GM21360 (cell line): ENCODE measurements around the gene MEF2A.
"Not testable (repeated sequence)": the region's sequence is repeated elsewhere in the genome, so short reads cannot be mapped to it uniquely, and the experiment has no call there.

ENCODE experiments used
- ATAC-seq: cut with Tn5 transposase; IDR thresholded peaks from one replicate; pipeline ENCODE4 v1.9.1; 2021; ENCODE audit warnings: mild to moderate bottlenecking, moderate library complexity; ENCODE audit not compliant: unreplicated experiment

Gene MEF2A

DNA sequence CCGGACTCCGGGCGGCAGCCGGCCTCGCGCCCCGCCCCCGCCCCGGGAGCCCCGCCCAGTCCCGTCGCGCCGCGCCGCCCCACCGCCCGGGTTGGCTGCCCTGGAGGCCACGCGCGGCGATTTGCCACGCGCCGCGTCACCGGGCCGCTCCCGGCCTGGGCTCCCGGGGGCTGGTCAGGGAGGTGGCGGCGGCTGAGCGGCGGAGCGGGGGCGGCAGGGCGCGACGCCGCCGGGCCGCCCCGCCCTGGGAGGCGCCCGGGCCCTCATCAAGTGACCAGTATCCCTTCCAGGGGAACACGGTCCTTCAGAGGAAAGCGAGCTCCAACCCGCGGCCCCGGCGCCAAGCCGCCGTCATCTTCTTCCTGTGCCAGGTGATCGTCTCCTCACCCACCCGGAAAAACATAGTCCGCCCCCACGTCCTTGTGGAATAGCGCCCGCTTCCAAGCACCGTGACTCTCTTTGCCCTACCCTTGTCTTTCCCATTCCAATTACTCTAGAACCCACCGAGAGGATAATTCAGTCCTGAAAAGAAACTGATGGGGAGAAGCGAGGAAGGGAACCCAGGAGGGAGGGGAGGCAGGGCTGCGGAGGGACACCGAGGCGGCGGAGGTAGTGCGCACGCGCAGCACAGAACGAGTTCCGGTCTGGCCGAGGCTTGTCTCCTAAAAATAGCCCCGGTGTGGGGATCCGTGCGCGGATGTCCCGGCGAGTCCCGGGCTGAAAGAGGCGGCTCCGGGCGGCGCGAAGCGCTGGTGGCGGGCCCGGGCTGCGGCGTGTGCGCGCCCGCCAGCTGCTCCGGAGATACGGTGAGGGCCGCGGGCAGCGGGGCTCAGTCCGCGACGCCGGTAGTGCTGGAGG is at the start of gene MEF2A:
Gene MEF2A (plus strand): TSS at position 686 of the 858 bp plus-strand sequence. CDS start 67,136 bp downstream, outside the sequence.
- peak; percentile 39 for ATAC-seq

DNA sequence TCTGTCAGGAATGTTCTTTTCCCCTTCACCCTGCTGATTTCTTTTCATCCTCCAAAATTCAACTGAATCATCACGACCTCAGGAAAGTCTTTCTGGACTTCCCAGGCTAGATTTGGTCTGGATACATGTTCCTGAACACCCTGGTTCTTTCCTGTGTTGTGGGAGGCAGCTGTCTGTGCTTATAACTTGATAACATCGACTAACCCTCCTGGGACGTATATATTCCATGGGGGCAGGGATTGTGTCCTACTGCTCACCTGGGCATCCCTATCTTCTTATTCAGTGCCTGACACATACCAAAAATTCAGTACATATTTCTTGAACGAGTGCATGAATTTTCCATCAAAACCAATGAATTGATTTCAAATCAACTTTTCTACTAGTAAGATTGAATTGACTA is 47.6 kb upstream of the MEF2A start:
- ATAC-seq = no peak

DNA sequence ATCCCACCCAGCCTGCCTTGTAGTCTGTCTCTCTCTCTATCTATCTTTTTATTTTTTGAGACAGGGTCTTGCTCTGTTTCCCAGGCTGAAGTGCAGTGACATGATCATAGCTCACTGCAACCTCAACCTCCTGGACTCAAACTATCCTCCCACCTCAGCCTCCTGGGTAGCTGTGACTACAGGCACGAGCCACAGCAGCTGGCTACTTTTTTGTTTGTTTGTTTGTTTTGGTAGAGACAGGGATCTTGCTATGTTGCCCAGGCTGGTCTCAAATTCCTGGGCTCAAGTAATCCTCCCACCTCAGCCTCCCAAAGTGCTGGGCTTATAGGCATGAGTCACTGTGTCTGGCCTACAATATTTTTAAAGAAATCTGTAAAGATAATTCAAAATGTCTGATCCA is 46.4 kb upstream of the MEF2A start:
- ATAC-seq = not testable (repeated sequence)

DNA sequence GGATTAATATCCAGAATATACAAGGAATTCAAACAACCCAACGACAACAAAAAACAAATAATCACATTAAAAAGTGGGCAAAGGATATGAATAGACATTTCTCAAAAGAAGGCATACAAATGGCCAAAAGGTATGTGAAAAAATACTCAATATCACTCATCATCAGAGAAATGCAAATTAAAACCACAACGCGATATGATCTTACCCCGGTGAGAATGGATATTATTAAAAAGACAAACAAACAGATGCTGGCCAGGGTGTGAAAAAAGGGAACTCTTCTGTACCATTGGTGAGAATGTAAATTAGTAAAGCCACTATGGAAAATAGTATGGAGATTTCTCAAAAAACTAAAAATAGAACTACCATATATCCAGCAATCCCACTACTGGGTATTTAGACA is 43.5 kb upstream of the MEF2A start:
- no peak for ATAC-seq

DNA sequence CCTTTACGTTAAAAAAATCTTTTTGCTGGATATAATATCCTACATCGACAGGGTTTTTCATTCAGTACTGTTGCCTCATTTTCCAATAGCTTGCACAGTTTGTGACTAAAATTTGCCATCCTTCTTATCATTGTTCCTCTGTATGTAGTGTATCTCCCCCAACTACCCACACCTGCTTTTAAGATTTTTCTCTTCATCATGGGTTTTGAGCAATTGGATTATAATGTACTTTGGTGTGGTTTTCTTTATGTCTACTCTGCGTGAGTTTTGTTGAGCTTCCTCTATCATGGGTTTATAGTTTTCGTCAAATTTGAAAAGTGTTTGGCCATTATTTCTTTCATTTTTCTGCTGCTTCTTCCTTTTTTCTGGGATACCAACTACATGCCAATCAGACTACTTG is 39.6 kb upstream of the MEF2A start:
- no peak for ATAC-seq

DNA sequence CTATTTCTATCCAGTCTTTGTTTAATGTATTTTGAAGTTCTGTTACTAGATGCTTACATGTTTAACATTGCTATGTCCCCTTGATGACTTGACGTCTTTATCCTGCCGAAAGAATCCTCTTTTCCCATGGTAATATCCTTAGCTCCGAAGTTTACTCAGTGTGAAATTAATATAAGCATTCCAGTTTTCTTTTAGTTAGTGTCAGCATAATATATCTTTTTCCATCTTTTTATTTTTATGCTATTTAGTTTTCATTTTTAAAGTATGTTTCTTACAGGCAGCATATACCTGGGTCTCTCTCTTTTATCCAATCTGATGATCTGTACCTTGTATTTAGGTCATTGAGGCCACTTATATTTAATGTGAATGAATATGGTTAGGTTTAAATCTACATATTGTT is 39.1 kb upstream of the MEF2A start:
- ATAC-seq = no peak

DNA sequence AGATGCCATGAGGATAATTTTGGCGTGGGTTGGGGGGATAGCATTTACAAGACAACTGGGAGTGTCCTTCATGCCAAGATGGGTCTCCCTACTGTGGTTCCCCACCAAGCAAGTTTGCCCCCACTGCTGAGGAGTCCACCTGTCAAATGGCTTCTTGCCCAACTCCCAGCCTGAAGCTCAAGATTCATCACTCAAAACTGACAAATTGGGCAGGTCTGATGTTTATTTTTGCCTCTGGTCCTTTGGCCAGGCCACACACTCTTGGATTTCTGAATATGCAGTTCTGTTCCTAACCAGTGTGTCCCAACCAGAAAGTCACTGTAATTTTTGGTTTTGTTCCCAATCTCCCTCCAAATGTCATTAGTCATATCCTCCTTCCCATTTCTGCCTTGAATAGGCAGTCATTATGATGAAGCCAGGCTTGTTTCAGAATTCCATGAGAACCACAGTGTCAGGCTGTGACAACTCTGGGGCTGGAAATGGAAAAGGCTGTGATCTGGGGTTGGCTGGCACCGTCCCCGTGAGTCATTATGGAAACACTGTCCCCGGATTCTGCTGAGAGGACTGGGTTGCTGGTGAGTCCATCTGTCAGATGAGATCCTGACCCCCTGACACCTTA is 29.3 kb upstream of the MEF2A start:
- ATAC-seq = no peak

DNA sequence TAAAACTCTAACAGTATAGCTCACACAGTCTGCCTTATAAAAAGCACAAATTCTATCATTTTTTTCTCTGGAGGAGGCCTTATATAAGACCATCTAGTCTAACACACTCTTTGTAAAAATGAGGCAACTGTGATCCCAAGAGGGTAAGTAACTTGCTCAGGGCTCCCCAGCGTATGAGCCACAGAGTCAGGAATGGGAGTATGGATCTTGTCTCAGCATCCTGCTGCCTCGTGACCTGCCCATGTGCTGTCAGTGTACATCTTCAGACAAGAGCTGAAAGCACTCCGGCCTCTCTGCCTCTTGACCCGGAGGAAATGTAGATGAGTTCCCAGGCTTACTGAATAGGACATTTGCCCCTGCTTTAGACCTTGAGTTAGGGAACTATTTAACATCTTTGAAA is 28.4 kb upstream of the MEF2A start:
- no peak for ATAC-seq

DNA sequence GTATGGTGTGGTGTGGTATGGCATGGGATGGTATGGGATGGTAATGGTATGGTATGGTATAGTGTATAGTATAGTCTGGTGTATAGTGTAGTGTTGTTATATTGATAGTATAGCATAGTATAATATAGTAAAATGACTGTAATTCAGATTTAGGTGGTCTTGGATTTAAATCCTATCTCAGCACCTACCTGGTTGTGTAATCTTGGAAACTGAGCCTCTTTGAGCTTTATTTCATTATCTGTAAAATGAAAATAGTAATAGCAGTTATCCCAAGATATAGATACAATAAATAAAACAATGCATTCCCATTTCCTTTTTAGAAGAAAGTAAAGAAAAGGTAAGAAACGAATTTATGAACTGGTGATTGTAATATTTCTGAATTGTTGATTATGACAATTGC is 27.5 kb upstream of the MEF2A start:
- no peak for ATAC-seq

DNA sequence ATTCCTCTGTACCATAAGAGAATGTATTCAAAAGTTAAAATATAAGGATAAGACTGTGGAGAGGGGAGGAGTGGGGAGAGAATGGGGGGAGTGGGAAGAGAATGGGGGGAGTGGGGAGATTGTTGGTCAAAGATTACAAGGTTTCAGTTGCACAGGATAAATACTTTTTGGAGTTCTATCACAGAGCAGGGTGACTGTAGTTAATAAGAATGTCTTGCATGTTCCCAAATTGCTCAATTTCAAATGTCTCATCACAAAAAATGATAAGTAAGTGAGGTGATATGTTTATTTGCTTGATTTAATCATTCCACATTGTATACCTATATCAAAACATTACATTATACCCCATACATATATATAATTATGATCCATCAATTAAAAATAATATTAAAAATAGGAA is 23.0 kb upstream of the MEF2A start:
- no peak for ATAC-seq

DNA sequence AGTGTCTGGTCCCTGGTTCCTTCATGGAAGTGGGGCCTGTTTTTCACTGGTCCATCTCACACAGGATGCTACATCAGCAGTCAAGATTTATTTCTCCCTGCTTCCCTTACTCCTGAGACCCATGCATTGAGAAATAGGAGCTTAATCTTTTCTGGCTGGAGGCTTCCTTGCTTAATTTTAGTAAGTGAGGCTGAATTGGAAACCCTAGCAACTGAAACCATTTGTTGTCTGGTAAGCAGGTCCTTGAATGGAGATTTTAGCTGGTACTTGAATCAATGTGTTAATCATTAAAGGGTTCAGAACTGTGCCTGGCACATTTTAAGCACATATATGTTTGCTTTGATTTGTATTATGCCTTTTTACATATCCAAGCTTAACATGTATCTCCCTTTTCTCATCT is 20.2 kb upstream of the MEF2A start:
- no peak for ATAC-seq

DNA sequence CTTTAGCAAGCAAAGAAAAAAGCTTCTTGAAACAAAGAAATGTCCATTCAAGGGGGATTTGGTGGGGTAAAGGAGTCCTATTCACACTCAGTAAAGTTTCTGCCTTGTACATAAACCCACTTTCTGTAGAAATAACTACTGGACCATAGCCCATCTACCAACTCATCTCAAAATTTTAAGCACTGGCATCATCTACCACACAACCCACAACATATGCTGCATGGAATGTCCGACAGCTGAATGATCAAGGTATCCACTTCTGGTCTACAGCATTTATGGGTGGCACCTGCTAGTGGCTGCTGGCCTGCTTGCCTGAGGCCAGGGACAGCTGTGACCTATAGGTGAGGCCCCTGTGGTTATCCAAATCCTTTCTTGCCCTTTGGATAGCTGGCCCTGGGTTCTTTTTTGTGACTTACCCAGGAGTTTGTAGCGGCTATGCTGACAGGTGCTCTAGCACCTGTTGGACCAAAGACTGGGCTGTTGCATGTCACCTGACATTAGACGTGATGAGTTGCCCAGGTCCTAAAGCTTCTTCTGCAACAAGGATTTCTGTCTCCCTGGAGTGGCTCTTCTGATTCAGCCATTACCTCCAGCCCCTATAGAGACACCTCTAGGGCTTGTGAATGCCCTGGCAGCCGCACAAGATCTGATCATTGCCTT is 19.2 kb upstream of the MEF2A start:
- no peak for ATAC-seq

DNA sequence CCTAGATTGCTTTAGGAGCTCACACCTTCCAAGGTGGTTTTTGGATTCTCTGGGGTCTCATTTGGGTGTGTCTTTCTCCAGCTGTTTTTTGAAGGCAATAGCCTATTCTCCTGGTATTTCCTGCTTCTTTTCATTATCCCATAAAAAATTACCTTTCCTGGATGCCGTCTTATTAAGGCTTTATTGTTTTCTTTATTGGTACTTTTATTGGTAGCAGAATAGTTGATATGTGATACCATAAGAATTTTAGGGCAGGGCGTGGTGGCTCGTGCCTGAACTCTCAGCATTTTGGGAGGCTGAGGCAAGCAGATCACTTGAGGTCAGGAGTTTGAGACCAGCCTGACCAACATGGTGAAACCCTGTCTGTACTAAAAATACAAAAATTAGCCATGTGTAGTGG is 18.3 kb upstream of the MEF2A start:
- no peak for ATAC-seq

DNA sequence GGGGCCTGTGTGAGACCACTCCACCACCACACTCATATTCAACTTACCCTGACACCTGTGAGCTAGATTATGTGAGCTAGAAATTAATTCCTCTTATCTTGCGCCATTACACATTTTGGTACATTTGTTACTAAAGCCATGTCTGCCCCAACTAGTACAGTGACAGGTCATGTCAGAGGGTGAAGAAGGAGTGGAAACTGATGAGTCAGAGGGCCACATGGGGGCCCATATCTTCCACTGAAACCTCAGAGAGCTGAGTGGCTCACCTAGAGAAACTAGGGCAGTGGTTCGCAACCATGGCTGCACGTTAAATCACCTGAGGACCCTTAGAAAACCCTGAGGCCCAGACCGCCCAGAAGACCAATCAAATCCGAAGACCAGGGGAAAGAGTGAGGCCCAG is 15.7 kb upstream of the MEF2A start:
- ATAC-seq = no peak

DNA sequence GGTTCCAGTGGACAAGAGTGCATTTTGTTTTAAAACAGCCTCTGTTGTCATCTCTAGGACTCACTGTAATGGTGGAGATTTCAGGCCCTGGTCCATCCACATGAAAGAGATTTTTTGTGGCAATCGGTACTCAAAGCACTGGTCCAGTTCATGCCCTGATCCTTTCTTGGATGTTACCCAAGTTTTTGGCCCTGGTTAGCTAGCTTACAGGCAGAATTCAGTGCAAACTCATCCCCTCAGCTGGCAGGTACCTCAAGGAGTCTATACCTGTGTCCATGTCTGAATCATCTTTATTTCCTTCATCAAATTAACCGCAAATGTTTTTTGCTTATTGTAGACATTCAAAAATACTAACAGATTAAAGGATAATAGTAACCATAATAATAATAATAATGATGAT is 13.7 kb upstream of the MEF2A start:
- ATAC-seq = no peak

DNA sequence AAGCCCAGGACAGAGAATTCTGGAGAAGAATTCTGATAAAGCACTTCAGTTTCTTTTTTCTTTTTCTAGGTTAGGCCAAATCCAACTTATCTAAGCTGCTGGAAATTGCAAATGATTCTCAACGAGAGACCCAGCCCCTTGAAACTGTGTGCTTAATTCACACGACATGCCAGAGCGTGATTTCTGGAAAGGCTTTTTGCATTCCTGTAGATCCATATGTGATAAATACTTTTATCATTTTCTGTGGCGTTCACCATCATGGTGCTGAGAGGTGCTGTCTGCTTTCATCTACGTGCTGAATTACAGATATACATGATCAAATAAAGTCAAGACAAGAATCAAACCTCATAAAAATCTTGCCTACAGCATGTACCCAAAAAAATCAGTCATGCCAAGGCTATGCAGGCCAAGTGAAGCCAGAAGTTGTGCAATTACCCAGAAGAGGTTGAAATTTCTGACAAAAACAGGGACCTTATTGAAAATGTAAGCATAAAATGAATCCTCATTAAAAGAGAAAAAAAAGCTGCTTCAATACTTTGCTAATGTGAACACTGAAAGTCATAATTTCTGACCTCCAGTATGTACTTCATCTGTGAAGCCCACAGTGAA is 10.8 kb upstream of the MEF2A start:
- no peak for ATAC-seq

DNA sequence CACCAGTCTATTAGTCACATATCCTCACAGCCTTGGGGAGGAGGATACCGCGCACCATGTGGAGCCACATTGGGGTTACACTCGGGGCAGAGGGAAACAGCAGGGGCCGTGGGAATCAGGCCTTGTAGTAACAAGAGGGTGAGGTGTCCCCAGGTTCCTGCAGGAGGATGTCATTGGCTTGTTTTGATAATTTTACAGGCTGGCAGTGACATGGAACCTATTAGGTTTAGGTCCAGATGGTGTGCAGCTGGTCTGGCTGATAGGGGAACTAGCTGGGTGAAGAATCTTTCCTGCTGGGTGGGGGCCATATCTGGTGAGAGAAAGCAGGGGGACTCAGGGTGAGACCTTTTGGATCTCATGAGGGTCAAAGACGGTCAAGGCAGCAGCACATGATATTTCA is 9.8 kb upstream of the MEF2A start:
- ATAC-seq = no peak

DNA sequence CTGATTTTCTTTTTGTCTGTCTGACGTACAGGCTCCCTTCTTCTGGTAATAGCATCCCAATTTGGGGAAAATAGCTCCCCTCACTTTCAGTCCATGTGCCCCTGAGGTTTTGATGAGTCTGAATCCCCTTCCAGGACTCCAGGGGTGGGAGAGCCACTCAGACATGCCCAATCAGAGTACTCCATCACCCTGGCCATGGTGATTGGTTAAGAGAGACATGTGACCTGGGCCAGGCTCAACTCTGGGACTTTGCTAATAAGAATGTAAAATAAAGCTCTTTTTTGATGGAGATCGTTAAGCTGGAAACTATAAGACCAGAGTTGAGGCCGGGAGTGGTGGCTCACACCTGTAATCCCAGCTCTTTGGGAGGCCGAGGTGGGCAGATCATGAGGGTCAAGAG is 9.2 kb upstream of the MEF2A start:
- no peak for ATAC-seq

DNA sequence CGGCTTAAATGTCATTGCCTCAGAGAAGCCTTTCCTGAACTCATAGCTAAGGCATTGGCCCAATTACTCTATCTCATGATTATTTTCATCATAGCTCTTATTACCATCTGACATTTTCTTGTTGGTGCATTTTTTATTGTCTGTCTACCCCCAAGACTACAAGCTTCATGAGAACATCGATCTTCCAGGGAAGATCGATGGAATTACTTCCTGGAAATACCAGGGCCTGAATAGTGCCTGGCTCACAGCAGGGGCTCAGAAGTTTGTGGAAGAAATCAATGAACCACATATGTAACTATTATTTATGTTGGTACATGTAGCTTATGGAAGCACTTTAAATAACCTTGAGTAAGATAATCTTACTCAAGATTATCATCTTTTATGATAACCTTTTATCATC is 7.7 kb upstream of the MEF2A start:
- ATAC-seq = no peak

DNA sequence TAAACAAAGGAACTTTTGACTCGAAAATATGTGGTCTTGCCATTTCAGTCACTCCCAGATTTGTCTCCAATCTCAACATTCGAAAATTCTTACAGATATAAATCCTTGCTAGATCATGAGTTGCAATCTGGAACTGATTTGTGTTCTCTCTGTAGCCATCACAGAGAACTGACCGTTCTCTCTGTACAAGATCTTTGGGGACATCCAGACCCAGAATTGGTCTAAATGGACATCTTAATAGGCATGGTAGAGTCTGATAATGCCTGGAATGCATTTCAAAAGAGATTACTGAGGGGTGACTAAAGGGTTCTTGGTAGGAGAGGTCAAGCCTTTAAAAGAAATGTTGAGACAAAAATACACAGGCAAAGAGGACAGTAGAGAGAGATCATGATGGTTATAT is 7.2 kb upstream of the MEF2A start:
- no peak for ATAC-seq

DNA sequence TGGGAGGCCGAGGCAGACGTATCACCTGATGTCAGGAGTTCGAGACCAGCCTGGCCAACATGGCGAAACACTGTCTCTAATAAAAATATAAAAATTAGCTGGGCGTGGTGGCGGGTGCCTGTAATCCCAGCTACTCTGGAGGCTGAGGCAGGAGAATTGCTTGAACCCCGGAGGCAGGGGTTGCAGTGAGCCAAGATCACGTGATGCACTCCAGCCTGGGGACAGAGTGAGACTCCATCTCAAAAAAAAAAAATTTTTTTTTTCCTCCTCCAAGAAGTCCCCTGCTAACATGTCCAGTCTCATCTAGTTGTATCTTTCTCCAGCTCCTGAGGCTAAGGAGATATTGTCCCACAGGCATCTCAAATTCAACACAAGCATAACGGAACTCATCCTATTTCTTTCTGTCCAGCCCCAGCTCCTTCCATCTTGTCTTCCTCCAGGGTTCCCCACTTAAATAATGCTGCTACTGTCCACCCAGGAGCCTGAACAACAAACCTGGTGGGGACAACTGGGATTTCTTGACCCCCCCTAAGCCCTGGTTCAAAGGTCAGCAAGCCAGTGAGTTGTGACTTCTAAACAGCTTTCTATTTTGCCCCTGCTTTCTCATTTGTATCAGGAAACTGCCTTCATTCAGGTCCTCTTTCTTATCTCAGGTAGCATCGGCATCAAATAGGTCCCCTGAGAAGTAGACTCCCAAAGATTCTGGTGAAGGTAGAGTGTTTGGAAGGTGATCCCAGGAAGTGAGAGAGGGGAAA is 4.1 kb upstream of the MEF2A start:
- ATAC-seq = no peak
